Cardiac fibroblast (primary cell): ENCODE data around the gene LHFPL3.

ENCODE experiments used
- DNase-seq, 2 donors: peaks; one replicate each; pipeline versions ENCODE4 v3.0.0 to v3.0.0-alpha.2; 2010; ENCODE audit warnings: low read depth in 2 of 2
- H3K4me3 ChIP-seq, 2 donors: replicated peaks in 1 of 2; 1 replicate in 1 of 2; 2 replicates in 1 of 2; pipeline ENCODE4 v1.5.1; 2011; ENCODE audit warnings: low read depth in 2 of 2, low read length in 2 of 2, mild to moderate bottlenecking in 2 of 2, moderate library complexity in 1 of 2
- CTCF ChIP-seq: IDR thresholded peaks from one replicate; pipeline ENCODE4 v1.5.1; 2011; ENCODE audit warnings: low read depth, mild to moderate bottlenecking, low read length, inconsistent platforms

Gene LHFPL3

GRCh38 chr7:104846731-104847130 is 518.3 kb downstream of the LHFPL3 start:
- no peak for DNase-seq

GRCh38 chr7:104848138-104848990 is 520.0 kb downstream of the LHFPL3 start:
- peak; percentile 60 for DNase-seq
- TF ChIP-seq CTCF: peak; percentile 86
- no peak overlapping the region for H3K4me3 ChIP-seq

More at GRCh38 chr7:104846731-104847130, 518.3 kb downstream of the LHFPL3 start:
- TF ChIP-seq CTCF: no peak
- no peak overlapping the region for H3K4me3 ChIP-seq

- no peak overlapping the region for H3K4me3 ChIP-seq
- no peak for TF ChIP-seq CTCF
- DNase-seq: no peak
Measured at GRCh38 chr7:104850374-104850773, 522.0 kb downstream of the LHFPL3 start.

GRCh38 chr7:104851268-104851667 is 522.9 kb downstream of the LHFPL3 start:
- DNase-seq: peak in 1 of 2 donors; percentile 2
- H3K4me3 ChIP-seq: no peak overlapping the region
- no peak for TF ChIP-seq CTCF

- DNase-seq: no peak
- H3K4me3 ChIP-seq: no peak overlapping the region
- TF ChIP-seq CTCF: no peak
Measured at GRCh38 chr7:104852386-104852785, 524.0 kb downstream of the LHFPL3 start.

GRCh38 chr7:104855861-104856260 is 527.5 kb downstream of the LHFPL3 start:
- H3K4me3 ChIP-seq: no peak overlapping the region
- no peak for TF ChIP-seq CTCF
- no peak for DNase-seq
